WI38 (cell line): ENCODE data around the gene PROX1.

Experiments used
- H3K4me3 ChIP-seq: 2 replicates; pipeline ENCODE4 v1.5.1; 2011; ENCODE audit warnings: low read depth, mild to moderate bottlenecking, control low read depth, low read length
- TF ChIP-seq, protein P1 (sequence below): IDR thresholded peaks from 2 replicates; pipeline ENCODE4 v1.5.1; 2012; ENCODE audit warnings: low read depth, mild to moderate bottlenecking, control low read depth, low read length

Gene PROX1

GRCh38 chr1:214026985-214027384, 39.2 kb downstream of the PROX1 start:
- H3K4me3 ChIP-seq, result no peak overlapping the region
- TF ChIP-seq, protein P1, sequence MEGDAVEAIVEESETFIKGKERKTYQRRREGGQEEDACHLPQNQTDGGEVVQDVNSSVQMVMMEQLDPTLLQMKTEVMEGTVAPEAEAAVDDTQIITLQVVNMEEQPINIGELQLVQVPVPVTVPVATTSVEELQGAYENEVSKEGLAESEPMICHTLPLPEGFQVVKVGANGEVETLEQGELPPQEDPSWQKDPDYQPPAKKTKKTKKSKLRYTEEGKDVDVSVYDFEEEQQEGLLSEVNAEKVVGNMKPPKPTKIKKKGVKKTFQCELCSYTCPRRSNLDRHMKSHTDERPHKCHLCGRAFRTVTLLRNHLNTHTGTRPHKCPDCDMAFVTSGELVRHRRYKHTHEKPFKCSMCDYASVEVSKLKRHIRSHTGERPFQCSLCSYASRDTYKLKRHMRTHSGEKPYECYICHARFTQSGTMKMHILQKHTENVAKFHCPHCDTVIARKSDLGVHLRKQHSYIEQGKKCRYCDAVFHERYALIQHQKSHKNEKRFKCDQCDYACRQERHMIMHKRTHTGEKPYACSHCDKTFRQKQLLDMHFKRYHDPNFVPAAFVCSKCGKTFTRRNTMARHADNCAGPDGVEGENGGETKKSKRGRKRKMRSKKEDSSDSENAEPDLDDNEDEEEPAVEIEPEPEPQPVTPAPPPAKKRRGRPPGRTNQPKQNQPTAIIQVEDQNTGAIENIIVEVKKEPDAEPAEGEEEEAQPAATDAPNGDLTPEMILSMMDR, result no peak

GRCh38 chr1:214027498-214027897, 39.7 kb downstream of the PROX1 start:
- no peak overlapping the region for H3K4me3 ChIP-seq
- TF ChIP-seq, protein P1, result no peak

DNA sequence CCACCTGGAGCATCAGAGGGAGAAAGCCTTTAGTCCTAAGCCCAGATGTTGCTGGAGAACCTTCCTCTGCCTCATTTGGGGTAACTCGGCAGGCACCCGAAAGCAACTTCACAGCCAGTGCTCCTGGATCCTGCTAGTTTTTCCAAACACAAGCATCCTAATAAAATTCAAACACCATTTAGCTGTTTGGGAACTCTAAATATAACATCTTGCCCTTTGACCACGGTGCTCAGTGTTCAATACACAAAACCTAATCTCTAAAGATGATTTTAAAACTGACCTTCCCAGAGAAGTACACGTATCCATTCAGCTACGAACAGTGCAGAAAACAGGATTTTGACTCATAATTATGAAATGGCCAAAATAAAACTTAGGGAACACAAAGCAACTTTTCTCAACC, 40.3 kb downstream of the PROX1 start:
- H3K4me3 ChIP-seq, result no peak overlapping the region

DNA sequence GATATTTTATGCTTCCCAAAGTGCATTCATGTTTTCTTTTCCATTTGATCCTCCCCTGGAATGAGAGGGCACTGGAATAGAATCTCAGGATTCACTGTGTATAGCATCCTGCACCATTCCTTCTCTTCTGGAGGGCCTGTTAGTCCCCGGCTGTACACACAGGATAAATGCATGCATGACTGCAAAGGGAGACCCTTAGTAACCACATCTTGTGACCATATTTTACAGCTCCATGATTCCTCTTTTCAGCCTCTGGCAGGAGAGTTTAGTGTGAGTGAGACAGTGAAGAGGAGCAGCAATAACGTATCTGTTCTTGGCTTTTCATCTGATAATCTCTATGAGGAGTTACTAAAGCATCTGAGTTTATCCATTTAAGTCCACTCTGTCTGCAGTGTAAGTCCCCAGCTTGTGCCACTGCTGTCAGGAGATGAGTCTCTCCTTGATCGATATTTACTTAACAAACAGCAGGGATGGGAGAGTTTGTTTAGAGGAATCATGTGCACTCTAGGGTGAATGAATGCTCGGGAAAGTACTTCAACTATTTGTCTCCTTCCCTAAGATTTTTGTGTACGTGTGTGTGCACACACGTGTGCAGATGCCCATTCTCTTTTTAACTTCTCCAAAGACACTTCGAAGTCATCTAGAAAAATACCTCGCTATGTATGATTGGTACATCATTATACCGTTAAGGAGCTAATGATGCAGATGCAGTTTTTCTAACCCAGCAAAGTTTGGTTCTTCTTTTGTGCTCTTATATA, 41.1 kb downstream of the PROX1 start:
- H3K4me3 ChIP-seq, result no peak overlapping the region
- TF ChIP-seq, protein P1, result no peak

More for the DNA sequence above, 40.3 kb downstream of the PROX1 start:
- TF ChIP-seq, protein P1, result no peak

DNA sequence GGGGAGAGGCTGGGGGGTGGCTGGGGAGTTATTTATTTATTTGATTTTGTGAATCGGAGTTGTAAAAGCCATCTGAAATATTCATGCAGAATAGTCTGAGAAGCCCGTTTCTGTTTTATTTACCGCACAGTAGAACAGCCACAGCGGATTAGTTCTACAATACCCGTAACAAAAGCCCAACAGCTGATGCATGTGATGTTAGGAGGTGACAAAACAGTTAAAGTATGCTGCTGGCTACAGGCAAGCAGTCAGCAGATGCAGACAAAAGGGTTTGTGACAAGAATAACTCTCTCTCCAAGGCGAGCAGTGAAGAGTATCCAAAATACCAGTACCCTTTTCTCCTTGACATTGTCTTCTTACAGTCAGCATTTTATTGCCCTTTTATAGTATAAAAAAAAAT, 42.0 kb downstream of the PROX1 start:
- H3K4me3 ChIP-seq, result no peak overlapping the region
- TF ChIP-seq, protein P1, result no peak

DNA sequence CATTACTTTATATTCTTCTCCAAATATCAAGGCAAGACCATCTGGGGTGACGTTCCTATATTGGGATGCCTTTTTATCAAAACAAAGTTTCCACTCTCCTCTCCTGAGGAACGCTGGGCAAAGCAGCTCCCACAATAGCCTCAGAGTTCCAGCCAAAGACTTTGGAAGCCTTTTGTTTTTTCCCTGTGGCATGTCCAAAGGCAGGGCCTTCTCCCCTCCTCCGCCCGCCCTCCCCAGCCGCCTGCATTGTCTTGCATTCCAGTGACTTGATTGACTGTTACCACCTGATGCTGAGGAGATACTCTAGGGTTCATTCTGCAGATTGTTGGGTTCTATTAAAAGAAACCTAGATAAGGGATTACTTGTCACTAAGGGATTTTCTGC, 43.5 kb downstream of the PROX1 start:
- TF ChIP-seq, protein P1, result no peak
- no peak overlapping the region for H3K4me3 ChIP-seq

DNA sequence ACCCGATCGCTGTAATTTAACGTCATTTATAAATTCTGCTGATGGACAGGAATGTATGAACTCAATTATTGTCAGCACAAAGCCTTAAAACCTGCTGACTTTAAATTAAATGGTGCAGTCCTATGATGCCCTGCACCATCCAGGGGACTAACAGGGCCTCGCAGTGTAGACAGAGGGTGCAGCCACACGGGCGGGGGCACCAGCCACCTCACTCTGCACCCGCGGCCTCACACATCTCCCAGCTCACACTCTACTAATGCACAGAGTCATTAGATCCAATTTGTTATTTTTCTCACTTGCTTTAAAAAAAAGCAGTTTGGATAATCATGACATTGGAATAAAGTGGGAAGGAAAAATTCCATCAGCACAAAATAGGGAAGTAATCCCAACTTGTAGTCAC, 49.7 kb downstream of the PROX1 start:
- TF ChIP-seq, protein P1, result no peak
- H3K4me3 ChIP-seq, result no peak overlapping the region
